Pancreas (tissue), 10 donors: Measurements from ENCODE around the gene PPP6R3. TPM values are rescaled to one million over a fixed set of nuclear protein-coding genes. Genes with fewer than 3 reads are reported as not detected.

Experiments used
- ATAC-seq, 4 donors: fragments of 200-7000 bp; cut with Tn5 transposase; one replicate each; pipeline versions ENCODE4 v1.8.0 to v1.9.1; 2020; ENCODE audit warnings: mild to moderate bottlenecking in 4 of 4, moderate library complexity in 4 of 4
- DNase-seq, 6 donors: peaks; one replicate each; pipeline ENCODE4 v3.0.0-alpha.2; 2020
- FAIRE-seq: peaks from 2 replicates; lab custom pipeline; 2012; peaks lifted over from hg19 to GRCh38; lab: Jason Lieb, UNC
- H3K27ac ChIP-seq, 4 donors: fragments of 200-600 bp; sonication (generic); 1 replicate in 3 of 4; 2 replicates in 1 of 4; pipeline versions ENCODE4 v1.5.0 to v1.8.0; 2020
- H3K27me3 ChIP-seq, 4 donors: fragments of 200-600 bp; one replicate each; pipeline ENCODE4 v1.8.0; 2021
- H3K36me3 ChIP-seq, 3 donors: fragments of 200-600 bp; sonication (generic) in 1 of 3; one replicate each; pipeline versions ENCODE4 v1.5.0 to v1.8.0; 2020 to 2021
- H3K4me1 ChIP-seq, 3 donors: fragments of 200-600 bp; one replicate each; pipeline ENCODE4 v1.8.0; 2021
- H3K4me3 ChIP-seq, 4 donors: fragments of 200-600 bp; sonication (generic) in 2 of 4; one replicate each; pipeline versions ENCODE4 v1.5.0 to v1.8.0; 2020 to 2021
- H3K9me3 ChIP-seq, 4 donors: fragments of 200-600 bp; one replicate each; pipeline ENCODE4 v1.8.0; 2021
- CTCF ChIP-seq, 4 donors: fragments of 200-600 bp; sonication (generic) in 3 of 4; IDR thresholded peaks; one replicate each; pipeline versions ENCODE4 v1.5.0 to v1.8.0; 2021; ENCODE audit warnings: antibody characterized with exemption in 4 of 4
- WGBS, 2 donors: extraction: QIAGEN DNeasy Blood & Tissue Kit; methylation state at CpG; one replicate each; pipeline ENCODE4 v1.1.7; 2013; 5-methylcytosine and 5-hydroxymethylcytosine counted together
- intact Hi-C, 3 donors: fragments of 100-400 bp; cut with DNase I; formaldehyde crosslinking; loops; one replicate each; pipeline versions ENCODE4 v1.11.1 to v1.14.2; 2022
- polyA plus RNA-seq, 2 donors: library from polyadenylated mRNA; stranded (reverse); fragments of 200-250 nt; gene quantifications; one replicate each; pipeline ENCODE4 v1.2.3, GENCODE V29; 2013
- total RNA-seq, 6 donors: library from RNA; stranded (reverse); fragmentation: NEBNext Ultra II Directional in 4 of 6; extraction: Animal tissue kit (Norgen Biotek cat#: 25700) in 4 of 6; gene quantifications; one replicate each; pipeline versions ENCODE4 v1.2.1 to v1.2.4, GENCODE V29; 2021 to 2023
- donor health status: healthy with polysubstance abuse.
- donor health status: DM: no; HTN: no; CAD: no; lungs with moderate emphysema.
- donor health status: DM: no; HTN: no; CAD: no.
- donor health status: control.
- donor health status: control.
- donor health status: Bipolar disorder and iron deficiency.
- donor health status: DM: yes; HTN: yes; CAD: no.
- donor health status: DM: no; HTN: no; CAD: no.
- donor health status: DM: no; HTN: no; CAD: no.
- donor health status: DM: yes; HTN: yes; CAD: no.

PPP6R3 gene
- total and polyA plus RNA-seq, 8 donors, result 19.5 to 56.0 (median 33.5) TPM

GRCh38 chr11:68448604-68449011, 11.9 kb upstream of the PPP6R3 start:
- no peak for ATAC-seq
- H3K4me3 ChIP-seq, result no peak overlapping the region
- no peaks in the 10 kb centered on the region for H3K9me3 ChIP-seq
- no peaks in the 10 kb centered on the region for H3K27me3 ChIP-seq
- intact Hi-C loops, result loop anchor here in 1 of 3 donors (5.0 kb wide), 1 partner anchor 191 kb away; no protein-coding TSS in a partner anchor
- no peak overlapping the region for H3K27ac ChIP-seq
- H3K4me1 ChIP-seq, result no peaks in the 10 kb centered on the region
- 90 to 93% methylated on average over 25 of the region's 25 CpGs for WGBS, 2 donors
- no peak for FAIRE-seq
- no peak for TF ChIP-seq CTCF (IDR thresholded peaks at IDR 0.05)
- H3K36me3 ChIP-seq, result peaks cover 0 to 12% (median 0%) of the 10 kb centered on the region in 3 donors
- peak in 2 of 6 donors; percentile 49 to 63 for DNase-seq

DNA sequence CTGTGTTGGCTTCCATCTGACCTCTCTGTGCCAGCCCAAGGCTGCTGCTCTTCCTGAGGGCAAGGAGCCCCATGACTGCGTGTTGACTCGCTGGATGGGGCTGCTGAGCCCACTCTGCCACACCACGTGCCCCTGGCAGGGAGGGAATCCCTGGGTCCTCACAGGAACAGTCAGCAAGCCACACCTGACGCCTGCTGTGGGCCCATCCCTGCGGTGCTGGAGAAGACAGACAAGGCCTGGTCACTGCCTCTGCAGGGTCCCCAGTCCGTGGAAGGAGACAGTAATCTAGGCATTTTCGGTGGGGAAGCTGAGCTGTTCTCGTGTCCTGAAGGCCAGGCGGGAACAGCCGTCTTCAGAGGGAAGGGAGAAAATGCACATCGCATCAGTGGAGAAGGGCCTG, 10.6 kb upstream of the PPP6R3 start:
- intact Hi-C loops, result loop anchor here in 1 of 3 donors (5.0 kb wide), 1 partner anchor 193 kb away; no protein-coding TSS in a partner anchor
- FAIRE-seq (no peak), ATAC-seq (no peak), DNase-seq (peak in 2 of 6 donors; percentile 36 to 54)
- no peaks in the 10 kb centered on the region for H3K4me1 ChIP-seq
- H3K36me3 ChIP-seq, result peaks cover 0 to 12% (median 0%) of the 10 kb centered on the region in 3 donors
- WGBS, 2 donors, result 92 to 95% methylated on average over 11 of the region's 11 CpGs
- TF ChIP-seq CTCF (IDR thresholded peaks at IDR 0.05), result no peak
- H3K27ac ChIP-seq, result no peak overlapping the region
- H3K4me3 ChIP-seq, result no peak overlapping the region
- no peaks in the 10 kb centered on the region for H3K9me3 ChIP-seq
- H3K27me3 ChIP-seq, result no peaks in the 10 kb centered on the region

DNA sequence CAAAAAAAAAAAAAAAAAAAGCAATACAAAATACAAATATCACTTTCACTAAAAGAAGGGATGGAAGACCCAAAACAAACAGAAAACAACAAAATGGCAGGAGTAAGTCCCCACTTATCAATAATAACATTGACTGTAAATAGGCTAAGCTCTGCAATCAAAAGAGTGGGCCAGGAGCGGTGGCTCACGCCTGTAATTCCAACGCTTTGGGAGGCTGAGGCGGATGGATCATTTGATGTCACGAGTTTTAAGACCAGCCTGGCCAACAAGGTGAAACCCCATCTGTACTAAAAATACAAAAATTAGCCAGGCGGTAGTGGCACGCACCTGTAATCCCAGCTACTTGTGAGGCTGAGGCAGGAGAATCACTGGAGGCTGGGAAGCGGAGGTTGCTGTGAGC, 9.8 kb upstream of the PPP6R3 start:
- intact Hi-C loops, result no loop called here
- DNase-seq (peak in 1 of 6 donors; percentile 12), ATAC-seq (no peak), FAIRE-seq (no peak)
- H3K9me3 ChIP-seq, result no peaks in the 10 kb centered on the region
- WGBS, 2 donors, result 95 to 98% methylated on average over 8 of the region's 8 CpGs
- no peaks in the 10 kb centered on the region for H3K4me1 ChIP-seq
- H3K36me3 ChIP-seq, result peaks cover 0 to 12% (median 0%) of the 10 kb centered on the region in 3 donors
- no peak overlapping the region for H3K4me3 ChIP-seq
- TF ChIP-seq CTCF (IDR thresholded peaks at IDR 0.05), result no peak
- no peak overlapping the region for H3K27ac ChIP-seq
- H3K27me3 ChIP-seq, result no peaks in the 10 kb centered on the region

- ATAC-seq, result no peak
- Histone ChIP-seq H3K4me3 (no peak overlapping the region), H3K4me1 (no peaks in the 10 kb centered on the region), H3K27ac (no peak overlapping the region), H3K36me3 (no peaks in the 10 kb centered on the region), H3K9me3 (no peaks in the 10 kb centered on the region), H3K27me3 (no peaks in the 10 kb centered on the region)
- WGBS, 2 donors, result 44 to 71% methylated on average over 8 of the region's 8 CpGs
- DNase-seq, result peak in 1 of 6 donors; percentile 52
- TF ChIP-seq CTCF (IDR thresholded peaks at IDR 0.05), result no peak
- no peak for FAIRE-seq
- intact Hi-C loops, result no loop called here
Observed at GRCh38 chr11:68454767-68455166, 5.8 kb upstream of the PPP6R3 start.

- ATAC-seq (no peak), DNase-seq (peak in 1 of 6 donors; percentile 43), FAIRE-seq (no peak)
- no peak for TF ChIP-seq CTCF (IDR thresholded peaks at IDR 0.05)
- Histone ChIP-seq H3K9me3 (no peaks in the 10 kb centered on the region), H3K36me3 (no peaks in the 10 kb centered on the region), H3K4me3 (no peak overlapping the region), H3K27me3 (no peaks in the 10 kb centered on the region), H3K4me1 (no peaks in the 10 kb centered on the region), H3K27ac (no peak overlapping the region)
- intact Hi-C loops, result no loop called here
- 78 to 85% methylated on average over 8 of the region's 8 CpGs for WGBS, 2 donors
Observed at GRCh38 chr11:68455485-68455884, 5.1 kb upstream of the PPP6R3 start.
